Natural killer cell (primary cell): ENCODE measurements around the gene ITGB4. TPM values are rescaled to one million over a fixed set of nuclear protein-coding genes. Genes with fewer than 3 reads are reported as not detected.

ENCODE experiments used
- ATAC-seq, 3 donors: fragments of 150-1000 bp in 2 of 3; fragments of 200-7000 bp in 1 of 3; cut with Tn5 transposase; 1 replicate in 1 of 3; 2 replicates in 2 of 3; pipeline ENCODE4 v1.10.0; 2021; ENCODE audit warnings: mild to moderate bottlenecking in 2 of 3, moderate library complexity in 2 of 3
- DNase-seq, 2 donors: peaks; one replicate each; pipeline versions ENCODE4 v3.0.0 to v3.0.0-alpha.2; 2013 to 2021; ENCODE audit warnings: mixed read lengths in 1 of 2
- H3K27ac ChIP-seq: one replicate; pipeline ENCODE4 v1.5.1; 2013; ENCODE audit warnings: mild to moderate bottlenecking, low read length
- H3K27me3 ChIP-seq: one replicate; pipeline ENCODE4 v1.6.1; 2013; ENCODE audit warnings: low read length; ENCODE audit not compliant: control insufficient read depth, insufficient read depth
- H3K36me3 ChIP-seq: one replicate; pipeline ENCODE4 v1.6.1; 2013; ENCODE audit warnings: low read length; ENCODE audit not compliant: control insufficient read depth, insufficient read depth
- H3K4me1 ChIP-seq: one replicate; pipeline ENCODE4 v1.6.1; 2013; ENCODE audit warnings: low read length; ENCODE audit not compliant: control insufficient read depth, insufficient read depth
- H3K4me3 ChIP-seq: one replicate; pipeline ENCODE4 v1.5.1; 2013; ENCODE audit warnings: low read length
- H3K9me3 ChIP-seq: one replicate; pipeline ENCODE4 v1.6.1; 2013; ENCODE audit warnings: low read length; ENCODE audit not compliant: control insufficient read depth, insufficient read depth
- H3K27ac Mint-ChIP-seq, 2 donors: one replicate each; pipeline ENCODE4 v1.8.0; 2022; ENCODE audit warnings: mild to moderate bottlenecking in 2 of 2, mixed read lengths in 2 of 2, moderate library complexity in 1 of 2
- H3K27me3 Mint-ChIP-seq, 2 donors: one replicate each; pipeline ENCODE4 v1.8.0; 2022; ENCODE audit warnings: low read depth in 2 of 2, mixed read lengths in 2 of 2
- H3K36me3 Mint-ChIP-seq: one replicate; pipeline ENCODE4 v1.8.0; 2022; ENCODE audit warnings: mixed read lengths
- H3K4me1 Mint-ChIP-seq, 2 donors: one replicate each; pipeline ENCODE4 v1.8.0; 2022; ENCODE audit warnings: mixed read lengths in 2 of 2
- H3K4me3 Mint-ChIP-seq: one replicate; pipeline ENCODE4 v1.8.0; 2022; ENCODE audit warnings: mild to moderate bottlenecking, moderate library complexity, mixed read lengths
- H3K9me3 Mint-ChIP-seq, 2 donors: one replicate each; pipeline ENCODE4 v1.8.0; 2022; ENCODE audit warnings: mixed read lengths in 2 of 2
- WGBS: methylation state at CpG from one replicate; pipeline ENCODE4 v1.1.7; 2013; ENCODE audit warnings: missing lambda C conversion rate; ENCODE audit not compliant: insufficient coverage; 5-methylcytosine and 5-hydroxymethylcytosine counted together
- intact Hi-C: fragments of 100-400 bp; cut with micrococcal nuclease; formaldehyde crosslinking; loops from one replicate; pipeline ENCODE4 v1.14.2; 2022
- total RNA-seq, 4 donors: library from RNA; stranded (reverse); fragments of 120-200 nt in 1 of 4; gene quantifications; one replicate each; pipeline versions ENCODE4 v1.2.3 to v1.2.4, GENCODE V29; 2013 to 2022
- TF ChIP-seq, protein P1 (sequence below): fragments of 200-600 bp; IDR thresholded peaks from one replicate; pipeline ENCODE4 v1.8.0; 2022; ENCODE audit warnings: antibody characterized with exemption

The ITGB4 gene
- total RNA-seq, 3 donors from 2014 or later (not counting 1 experiment from before 2014, with no cell fraction given) = 0.38 to 1.0 (median 0.68) TPM

DNA sequence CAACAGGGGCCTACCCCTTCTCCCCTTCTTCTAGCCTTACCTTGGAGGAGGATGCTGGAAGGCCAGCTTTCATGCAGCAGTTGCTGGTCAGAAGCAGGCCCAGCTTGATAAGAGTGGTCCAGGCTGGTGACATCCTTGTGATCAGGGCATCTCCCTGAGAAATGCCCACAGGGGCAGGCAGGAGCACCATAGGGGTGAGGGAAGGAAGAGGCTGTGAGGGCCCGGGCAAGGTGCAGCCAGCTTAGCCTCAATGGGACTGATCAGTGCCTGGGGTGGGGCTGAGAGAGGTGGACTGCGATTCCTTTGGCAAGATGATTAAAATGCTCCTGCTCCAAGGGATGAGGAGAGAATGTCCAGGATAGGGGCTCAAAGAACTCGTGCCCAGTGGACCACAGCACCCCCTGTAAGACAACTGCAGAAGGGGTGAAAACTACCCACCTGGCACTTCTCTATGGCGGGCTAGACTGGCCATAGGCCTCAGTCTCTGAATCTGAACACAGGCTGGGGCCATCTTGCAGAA lies 53.3 kb downstream of the ITGB4 start:
- Histone ChIP-seq H3K4me1 (peaks cover 31% of the 10 kb centered on the region), H3K4me3 (no peak overlapping the region), H3K27me3 (no peaks in the 10 kb centered on the region), H3K9me3 (no peaks in the 10 kb centered on the region), H3K27ac (peak overlapping the region; percentile 17), H3K36me3 (peaks cover 44% of the 10 kb centered on the region)
- 94% methylated on average over 4 of the region's 4 CpGs for WGBS
- TF ChIP-seq, protein P1, sequence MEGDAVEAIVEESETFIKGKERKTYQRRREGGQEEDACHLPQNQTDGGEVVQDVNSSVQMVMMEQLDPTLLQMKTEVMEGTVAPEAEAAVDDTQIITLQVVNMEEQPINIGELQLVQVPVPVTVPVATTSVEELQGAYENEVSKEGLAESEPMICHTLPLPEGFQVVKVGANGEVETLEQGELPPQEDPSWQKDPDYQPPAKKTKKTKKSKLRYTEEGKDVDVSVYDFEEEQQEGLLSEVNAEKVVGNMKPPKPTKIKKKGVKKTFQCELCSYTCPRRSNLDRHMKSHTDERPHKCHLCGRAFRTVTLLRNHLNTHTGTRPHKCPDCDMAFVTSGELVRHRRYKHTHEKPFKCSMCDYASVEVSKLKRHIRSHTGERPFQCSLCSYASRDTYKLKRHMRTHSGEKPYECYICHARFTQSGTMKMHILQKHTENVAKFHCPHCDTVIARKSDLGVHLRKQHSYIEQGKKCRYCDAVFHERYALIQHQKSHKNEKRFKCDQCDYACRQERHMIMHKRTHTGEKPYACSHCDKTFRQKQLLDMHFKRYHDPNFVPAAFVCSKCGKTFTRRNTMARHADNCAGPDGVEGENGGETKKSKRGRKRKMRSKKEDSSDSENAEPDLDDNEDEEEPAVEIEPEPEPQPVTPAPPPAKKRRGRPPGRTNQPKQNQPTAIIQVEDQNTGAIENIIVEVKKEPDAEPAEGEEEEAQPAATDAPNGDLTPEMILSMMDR = no peak
- Mint-ChIP-seq H3K4me1 (peaks cover 40 to 48% of the 10 kb centered on the region in 2 donors), H3K27me3 (peaks cover 0 to under 1% of the 10 kb centered on the region in 2 donors), H3K9me3 (no peaks in the 10 kb centered on the region), H3K4me3 (peak overlapping the region; percentile 55), H3K36me3 (peaks cover 24% of the 10 kb centered on the region), H3K27ac (peak overlapping the region; percentile 95 to 99)
- ATAC-seq (no peak), DNase-seq (peak in 1 of 2 donors; percentile 30)
- intact Hi-C loops = no loop called here

DNA sequence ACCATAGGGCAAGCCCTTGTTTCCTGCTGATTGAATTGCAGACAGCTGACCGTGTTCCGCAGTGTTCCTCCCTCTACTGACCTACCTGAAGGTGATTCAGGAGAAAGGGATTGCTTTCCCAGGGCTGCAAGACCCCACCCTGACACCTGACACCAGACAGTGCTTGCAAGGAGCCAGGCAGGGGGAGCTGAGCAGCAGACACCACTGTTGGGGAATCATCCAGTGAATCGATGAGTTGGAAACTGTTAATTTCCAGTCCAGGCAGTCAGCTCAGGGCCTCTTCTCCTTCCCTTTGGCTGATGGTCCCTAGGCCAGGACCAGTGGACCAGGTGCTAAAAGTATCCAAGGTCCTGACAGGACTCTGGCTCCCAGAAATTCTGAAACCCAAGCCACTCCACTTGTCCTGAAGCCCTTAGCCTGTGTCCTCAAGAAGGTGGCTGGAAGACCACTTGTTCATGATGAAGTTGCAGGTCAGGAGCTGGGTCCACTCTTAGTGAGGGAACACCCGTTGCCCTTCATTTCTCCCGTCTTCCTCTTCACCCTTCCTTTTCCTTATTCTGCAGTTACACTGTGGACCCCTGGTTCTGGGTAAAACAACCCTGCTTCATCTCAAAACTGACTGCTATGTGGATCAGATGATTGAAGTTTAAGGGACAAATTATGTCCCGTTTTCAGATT lies 53.9 kb downstream of the ITGB4 start:
- Mint-ChIP-seq H3K36me3 (peaks cover 29% of the 10 kb centered on the region), H3K4me1 (peaks cover 46 to 54% of the 10 kb centered on the region in 2 donors), H3K27ac (peak overlapping the region; percentile 95 to 99), H3K27me3 (peaks cover 0 to 4% of the 10 kb centered on the region in 2 donors), H3K4me3 (peak overlapping the region; percentile 99), H3K9me3 (no peaks in the 10 kb centered on the region)
- no peaks in the 10 kb centered on the region for H3K9me3 ChIP-seq
- no peaks in the 10 kb centered on the region for H3K27me3 ChIP-seq
- peaks cover 44% of the 10 kb centered on the region for H3K36me3 ChIP-seq
- intact Hi-C loops = loop anchor here (5.0 kb wide), 1 partner anchor 67 kb away; the partner anchor contains the start of gene UNC13D
- ATAC-seq (no peak), DNase-seq (peak; percentile 25 to 38)
- 90% methylated on average over 5 of the region's 6 CpGs for WGBS
- TF ChIP-seq, protein P1 = no peak
- H3K27ac ChIP-seq = peak overlapping the region; percentile 19
- H3K4me3 ChIP-seq = no peak overlapping the region
- peaks cover 31% of the 10 kb centered on the region for H3K4me1 ChIP-seq

DNA sequence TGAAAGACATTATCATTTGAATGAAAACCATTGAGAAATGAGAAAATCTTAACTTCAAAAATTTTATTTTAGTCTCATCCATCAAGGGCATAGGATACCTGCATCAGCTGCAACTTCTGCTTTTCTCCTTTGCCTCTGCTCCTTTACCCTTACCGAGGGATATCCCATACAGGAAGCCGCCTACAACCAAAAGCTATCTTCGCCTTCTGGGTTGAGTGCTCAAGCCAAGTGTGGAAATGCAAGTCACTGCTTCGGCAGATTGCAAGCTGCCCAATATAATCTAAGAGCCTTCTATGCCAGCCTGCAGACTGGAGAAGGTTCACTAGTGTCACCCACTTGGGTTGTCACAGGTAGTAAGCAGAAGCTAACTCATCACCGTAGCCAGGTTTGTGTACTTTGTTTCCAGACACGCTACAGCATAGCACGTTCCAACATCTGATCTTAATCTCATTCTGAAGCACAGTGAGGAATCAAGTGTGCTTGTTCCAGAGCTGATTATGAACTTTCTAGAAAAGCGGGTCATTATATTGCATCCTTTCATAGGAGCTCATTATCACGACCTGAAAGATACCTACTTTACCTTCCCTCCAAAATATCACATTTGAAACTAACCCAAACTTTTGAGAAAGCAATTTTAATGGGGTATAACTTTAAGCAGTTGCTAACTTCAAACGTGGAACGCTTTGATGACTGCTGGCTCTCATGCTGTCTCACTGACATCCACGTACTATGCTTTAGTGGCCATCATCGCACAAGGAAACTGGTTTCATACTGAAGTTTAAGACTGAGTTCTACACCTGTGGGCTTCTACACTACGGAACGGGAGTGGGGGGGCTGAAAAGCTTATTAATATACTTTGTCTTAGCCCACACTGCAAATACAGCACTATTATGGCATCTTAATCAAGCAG lies 55.4 kb downstream of the ITGB4 start:
- Mint-ChIP-seq H3K4me1 (peaks cover 46 to 54% of the 10 kb centered on the region in 2 donors), H3K4me3 (peak overlapping the region; percentile 99), H3K27ac (peak overlapping the region; percentile 95 to 99), H3K27me3 (peaks cover 0 to 4% of the 10 kb centered on the region in 2 donors), H3K9me3 (no peaks in the 10 kb centered on the region), H3K36me3 (peaks cover 29% of the 10 kb centered on the region)
- Histone ChIP-seq H3K27ac (peak overlapping the region; percentile 42), H3K36me3 (peaks cover 44% of the 10 kb centered on the region), H3K4me3 (peak overlapping the region; percentile 93), H3K27me3 (no peaks in the 10 kb centered on the region), H3K4me1 (peaks cover 31% of the 10 kb centered on the region), H3K9me3 (no peaks in the 10 kb centered on the region)
- DNase-seq (peak; percentile 31 to 58), ATAC-seq (peak in 1 of 3 donors; percentile 0)
- intact Hi-C loops = loop anchor here (5.0 kb wide), 1 partner anchor 66 kb away; the partner anchor contains the start of gene UNC13D
- WGBS = 30% methylated on average over 13 of the region's 15 CpGs
- TF ChIP-seq, protein P1 = no peak
